ENCODE data around the gene ELF4. TPM values are rescaled to one million over a fixed set of nuclear protein-coding genes. Genes with fewer than 3 reads are reported as not detected.

ELF4 gene
- total and polyA plus RNA-seq, 9 donors, result 9.3 to 25.6 (median 20.2) TPM

- Histone ChIP-seq H3K4me3 (no peak overlapping the region), H3K4me1 (ENCODE audit: insufficient read depth) (peaks cover 8% of the 10 kb centered on the region), H3K27ac (no peak overlapping the region), H3K36me3 (no peaks in the 10 kb centered on the region), H3K27me3 (no peaks in the 10 kb centered on the region), H3K9me3 (no peaks in the 10 kb centered on the region)
- intact Hi-C loops (cut with DNase I), result no loop called here
- DNase-seq, result peak in 2 of 5 donors; percentile 58 to 70
- no peak for TF ChIP-seq POLR2A (IDR thresholded peaks at IDR 0.05)
- TF ChIP-seq, protein P1, sequence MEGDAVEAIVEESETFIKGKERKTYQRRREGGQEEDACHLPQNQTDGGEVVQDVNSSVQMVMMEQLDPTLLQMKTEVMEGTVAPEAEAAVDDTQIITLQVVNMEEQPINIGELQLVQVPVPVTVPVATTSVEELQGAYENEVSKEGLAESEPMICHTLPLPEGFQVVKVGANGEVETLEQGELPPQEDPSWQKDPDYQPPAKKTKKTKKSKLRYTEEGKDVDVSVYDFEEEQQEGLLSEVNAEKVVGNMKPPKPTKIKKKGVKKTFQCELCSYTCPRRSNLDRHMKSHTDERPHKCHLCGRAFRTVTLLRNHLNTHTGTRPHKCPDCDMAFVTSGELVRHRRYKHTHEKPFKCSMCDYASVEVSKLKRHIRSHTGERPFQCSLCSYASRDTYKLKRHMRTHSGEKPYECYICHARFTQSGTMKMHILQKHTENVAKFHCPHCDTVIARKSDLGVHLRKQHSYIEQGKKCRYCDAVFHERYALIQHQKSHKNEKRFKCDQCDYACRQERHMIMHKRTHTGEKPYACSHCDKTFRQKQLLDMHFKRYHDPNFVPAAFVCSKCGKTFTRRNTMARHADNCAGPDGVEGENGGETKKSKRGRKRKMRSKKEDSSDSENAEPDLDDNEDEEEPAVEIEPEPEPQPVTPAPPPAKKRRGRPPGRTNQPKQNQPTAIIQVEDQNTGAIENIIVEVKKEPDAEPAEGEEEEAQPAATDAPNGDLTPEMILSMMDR (IDR thresholded peaks at IDR 0.05), result no peak
- TF ChIP-seq EP300 (IDR thresholded peaks at IDR 0.05), result no peak
- WGBS, 3 donors, result 48 to 61% (median 60%) methylated on average over 5 of the region's 5 CpGs
These were observed 10.1 kb downstream of the ELF4 start for GRCh38 chrX:130100180-130100579.

GRCh38 chrX:130098210-130098552 is 12.1 kb downstream of the ELF4 start:
- TF ChIP-seq EP300 (IDR thresholded peaks at IDR 0.05) (no peak), POLR2A (IDR thresholded peaks at IDR 0.05) (no peak)
- TF ChIP-seq, protein P1 (IDR thresholded peaks at IDR 0.05), result no peak
- 57 to 81% (median 66%) methylated on average over 5 of the region's 5 CpGs for WGBS, 3 donors
- intact Hi-C loops (cut with DNase I), result no loop called here
- Histone ChIP-seq H3K4me1 (ENCODE audit: insufficient read depth) (peaks cover 10% of the 10 kb centered on the region), H3K4me3 (no peak overlapping the region), H3K9me3 (no peaks in the 10 kb centered on the region), H3K27ac (no peak overlapping the region), H3K27me3 (no peaks in the 10 kb centered on the region), H3K36me3 (no peaks in the 10 kb centered on the region)
- DNase-seq, result no peak

GRCh38 chrX:130097507-130098209 is 12.6 kb downstream of the ELF4 start:
- Histone ChIP-seq H3K9me3 (no peaks in the 10 kb centered on the region), H3K27ac (no peak overlapping the region), H3K27me3 (no peaks in the 10 kb centered on the region), H3K4me3 (no peak overlapping the region), H3K4me1 (ENCODE audit: insufficient read depth) (peaks cover 10% of the 10 kb centered on the region), H3K36me3 (no peaks in the 10 kb centered on the region)
- TF ChIP-seq POLR2A (IDR thresholded peaks at IDR 0.05) (no peak), EP300 (IDR thresholded peaks at IDR 0.05) (no peak)
- TF ChIP-seq, protein P1 (IDR thresholded peaks at IDR 0.05), result no peak
- WGBS, 3 donors, result 69 to 75% (median 73%) methylated on average over 14 of the region's 14 CpGs
- DNase-seq, result no peak
- intact Hi-C loops (cut with DNase I), result no loop called here

GRCh38 chrX:130095249-130096030 is 14.9 kb downstream of the ELF4 start:
- Histone ChIP-seq H3K27ac (peak overlapping the region in 1 of 2 donors; percentile 73), H3K4me3 (no peak overlapping the region), H3K4me1 (ENCODE audit: insufficient read depth) (peaks cover 10% of the 10 kb centered on the region), H3K9me3 (no peaks in the 10 kb centered on the region), H3K36me3 (no peaks in the 10 kb centered on the region), H3K27me3 (no peaks in the 10 kb centered on the region)
- intact Hi-C loops (cut with DNase I), result no loop called here
- WGBS, 3 donors, result 44 to 60% (median 44%) methylated on average over 6 of the region's 6 CpGs
- DNase-seq, result peak in 2 of 5 donors; percentile 44 to 52
- TF ChIP-seq, protein P1 (IDR thresholded peaks at IDR 0.05), result no peak
- TF ChIP-seq EP300 (IDR thresholded peaks at IDR 0.05) (no peak), POLR2A (IDR thresholded peaks at IDR 0.05) (no peak)

Data from ovary (tissue), 9 donors.